Right lobe of liver (tissue), 6 donors: Measurements from ENCODE around the gene STX5. TPM values are rescaled to one million over a fixed set of nuclear protein-coding genes. Genes with fewer than 3 reads are reported as not detected.

Source experiments
- ATAC-seq, 4 donors: fragments of 200-7000 bp; cut with Tn5 transposase; one replicate each; pipeline ENCODE4 v1.9.1; 2020; ENCODE audit warnings: mild to moderate bottlenecking in 4 of 4, moderate library complexity in 4 of 4
- DNase-seq, 3 donors: peaks; one replicate each; pipeline ENCODE4 v3.0.0-alpha.2; 2020
- H3K27ac ChIP-seq, 3 donors: fragments of 200-600 bp; one replicate each; pipeline ENCODE4 v1.8.0; 2022
- H3K27me3 ChIP-seq, 2 donors: fragments of 200-600 bp; one replicate each; pipeline ENCODE4 v1.8.0; 2022
- H3K36me3 ChIP-seq, 4 donors: fragments of 200-600 bp; sonication (generic) in 1 of 4; one replicate each; pipeline versions ENCODE4 v1.5.1 to v1.8.0; 2017 to 2022; ENCODE audit warnings: control low read depth in 1 of 4
- H3K4me1 ChIP-seq, 4 donors: fragments of 200-600 bp; sonication (generic) in 1 of 4; one replicate each; pipeline versions ENCODE4 v1.5.1 to v1.8.0; 2017 to 2022; ENCODE audit warnings: control low read depth in 1 of 4
- H3K4me3 ChIP-seq, 3 donors: fragments of 200-600 bp; one replicate each; pipeline ENCODE4 v1.8.0; 2022
- H3K9me3 ChIP-seq, 4 donors: fragments of 200-600 bp; sonication (generic) in 1 of 4; one replicate each; pipeline versions ENCODE4 v1.5.1 to v1.8.0; 2017 to 2022; ENCODE audit warnings: control low read depth in 1 of 4
- CTCF ChIP-seq, 4 donors: fragments of 200-600 bp in 3 of 4; fragments of 450-650 bp in 1 of 4; IDR thresholded peaks; one replicate each; pipeline versions ENCODE4 v1.5.1 to v1.8.0; 2016 to 2022; ENCODE audit warnings: antibody characterized with exemption in 4 of 4, mild to moderate bottlenecking in 2 of 4
- POLR2A ChIP-seq: fragments of 450-650 bp; IDR thresholded peaks from one replicate; pipeline ENCODE4 v1.6.1; 2017; ENCODE audit warnings: antibody characterized with exemption, mild to moderate bottlenecking
- WGBS: methylation state at CpG from one replicate; pipeline ENCODE4 v1.1.6; 2018; ENCODE audit warnings: low coverage, low lambda C conversion rate; ENCODE audit not compliant: insufficient coverage; ENCODE audit errors: missing lambda C conversion rate; 5-methylcytosine and 5-hydroxymethylcytosine counted together
- intact Hi-C, 2 donors: fragments of 100-400 bp; cut with DNase I; formaldehyde crosslinking; loops; one replicate each; pipeline versions ENCODE4 v1.11.2 to v1.14.1; 2022
- total RNA-seq, 6 experiments: library from RNA; depleted of rRNA in 2 of 6; stranded (reverse); fragments of >200 nt in 2 of 6; fragmentation: NEBNext Ultra II Directional in 3 of 6; extraction: Animal tissue kit (Norgen Biotek cat#: 25700) in 3 of 6; gene quantifications; one replicate each; pipeline versions ENCODE4 v1.1.0 to v1.2.4, GENCODE V29; 2016 to 2023
- donor health status: DM: no; HTN: yes; CAD: no.
- donor health status: DM: no; HTN: no; CAD: no.
- donor health status: DM: no; HTN: no; CAD: no.
- donor health status: DM: no; HTN: yes; CAD: no.
- donor health status: DM: no; HTN: yes; CAD: no.

The STX5 gene
- total RNA-seq, 6 experiments from 2014 or later: 22.1 to 27.8 (median 24.6) TPM

- Histone ChIP-seq H3K27ac (no peak overlapping the region), H3K9me3 (no peaks in the 10 kb centered on the region), H3K27me3 (no peaks in the 10 kb centered on the region), H3K36me3 (peaks cover 0 to 11% (median 5%) of the 10 kb centered on the region in 4 donors), H3K4me3 (no peak overlapping the region), H3K4me1 (peaks cover 0 to 19% (median 5%) of the 10 kb centered on the region in 4 donors)
- no peak for TF ChIP-seq CTCF (IDR thresholded peaks at IDR 0.05)
- no peak for TF ChIP-seq POLR2A
- ATAC-seq (no peak), DNase-seq (no peak)
- 75% methylated on average over 5 of the region's 7 CpGs for WGBS
- intact Hi-C loops: loop anchor here in 1 of 2 donors (10.0 kb wide), 1 partner anchor 73 kb away; the partner anchor contains the start of gene TMEM179B
Measured at GRCh38 chr11:62858201-62858600, 26.4 kb upstream of the STX5 start.

- Histone ChIP-seq H3K36me3 (peaks cover 0 to 18% (median 10%) of the 10 kb centered on the region in 4 donors), H3K9me3 (no peaks in the 10 kb centered on the region), H3K27me3 (no peaks in the 10 kb centered on the region), H3K4me3 (no peak overlapping the region), H3K4me1 (peaks cover 0 to 19% (median 5%) of the 10 kb centered on the region in 4 donors), H3K27ac (no peak overlapping the region)
- intact Hi-C loops: loop anchor here in 1 of 2 donors (10.0 kb wide), 1 partner anchor 73 kb away; the partner anchor contains the start of gene TMEM179B
- TF ChIP-seq CTCF (IDR thresholded peaks at IDR 0.05) (no peak), POLR2A (no peak)
- 80% methylated on average over 2 of the region's 2 CpGs for WGBS
- DNase-seq: no peak
- no peak for ATAC-seq
Measured at GRCh38 chr11:62857541-62857982, 25.7 kb upstream of the STX5 start.

- H3K27ac ChIP-seq: peak overlapping the region; percentile 28 to 63 (median 36)
- peaks cover 0 to 25% (median 15%) of the 10 kb centered on the region in 4 donors for H3K36me3 ChIP-seq
- DNase-seq (no peak), ATAC-seq (peak; percentile 2 to 28 (median 14))
- intact Hi-C loops: loop anchor here in 1 of 2 donors (10.0 kb wide), 1 partner anchor 72 kb away; the partner anchor contains the start of gene TMEM179B
- H3K4me3 ChIP-seq: peak overlapping the region; percentile 69 to 80 (median 76)
- TF ChIP-seq POLR2A (no peak), CTCF (IDR thresholded peaks at IDR 0.05) (no peak)
- H3K4me1 ChIP-seq: peaks cover 0 to 19% (median 5%) of the 10 kb centered on the region in 4 donors
- 3% methylated on average over 15 of the region's 20 CpGs for WGBS
- no peaks in the 10 kb centered on the region for H3K27me3 ChIP-seq
- H3K9me3 ChIP-seq: no peaks in the 10 kb centered on the region
Measured at GRCh38 chr11:62856333-62856895, 24.6 kb upstream of the STX5 start.

- peaks cover 0 to 25% (median 15%) of the 10 kb centered on the region in 4 donors for H3K36me3 ChIP-seq
- no peaks in the 10 kb centered on the region for H3K9me3 ChIP-seq
- H3K4me1 ChIP-seq: peaks cover 0 to 19% (median 5%) of the 10 kb centered on the region in 4 donors
- no peaks in the 10 kb centered on the region for H3K27me3 ChIP-seq
- WGBS: under 1% methylated on average over 29 of the region's 54 CpGs
- DNase-seq (peak; percentile 96 to 97 (median 97)), ATAC-seq (peak; percentile 98 to 99 (median 98))
- H3K4me3 ChIP-seq: peak overlapping the region; percentile 69 to 80 (median 76)
- intact Hi-C loops: loop anchor here in 1 of 2 donors (10.0 kb wide), 1 partner anchor 71 kb away; the partner anchor contains the start of gene TMEM179B
- no peak for TF ChIP-seq CTCF (IDR thresholded peaks at IDR 0.05)
- peak; percentile 92 for TF ChIP-seq POLR2A
- peak overlapping the region; percentile 28 to 63 (median 48) for H3K27ac ChIP-seq
Measured at GRCh38 chr11:62855571-62856332, 23.9 kb upstream of the STX5 start.
